Activated CD8-positive, alpha-beta T cell treated with anti-CD3 and anti-CD28 coated beads for 36 hours (primary cell): ENCODE data around the gene TRAPPC4. TPM values are rescaled to one million over a fixed set of nuclear protein-coding genes. Genes with fewer than 3 reads are reported as not detected.

Source experiments
- ATAC-seq: fragments of 200-7000 bp; cut with Tn5 transposase; one replicate; pipeline ENCODE4 v1.10.0; 2021; ENCODE audit warnings: mild to moderate bottlenecking, moderate library complexity
- CTCF ChIA-PET: fragments of 350-600 bp; sonication (Branson Sonifier 250); formaldehyde crosslinking; loops from one replicate; lab custom pipeline; 2021; ENCODE audit warnings: antibody characterized with exemption; lab: Charles Lee
- POLR2A ChIA-PET: fragments of 350-600 bp; sonication (Branson Sonifier 250); formaldehyde crosslinking; loops from one replicate; lab custom pipeline; 2021; ENCODE audit warnings: antibody characterized with exemption; lab: Charles Lee
- DNase-seq: peaks from one replicate; pipeline ENCODE4 v3.0.0-alpha.2; 2020
- H3K27ac Mint-ChIP-seq: one replicate; pipeline ENCODE4 v1.8.0; 2021; ENCODE audit warnings: mild to moderate bottlenecking, mixed read lengths
- H3K27me3 Mint-ChIP-seq: one replicate; pipeline ENCODE4 v1.8.0; 2021; ENCODE audit warnings: mixed read lengths
- H3K36me3 Mint-ChIP-seq: one replicate; pipeline ENCODE4 v1.8.0; 2021; ENCODE audit warnings: low read depth, mixed read lengths
- H3K4me1 Mint-ChIP-seq: one replicate; pipeline ENCODE4 v1.8.0; 2021; ENCODE audit warnings: low read depth, mixed read lengths
- H3K4me3 Mint-ChIP-seq: one replicate; pipeline ENCODE4 v1.8.0; 2021; ENCODE audit warnings: mild to moderate bottlenecking, moderate library complexity, mixed read lengths
- H3K9me3 Mint-ChIP-seq: one replicate; pipeline ENCODE4 v1.8.0; 2021; ENCODE audit warnings: mixed read lengths
- CTCF ChIP-seq: fragments of 200-600 bp; IDR thresholded peaks from one replicate; pipeline ENCODE4 v1.8.0; 2022; ENCODE audit warnings: antibody characterized with exemption, mild to moderate bottlenecking
- intact Hi-C: fragments of 100-400 bp; cut with micrococcal nuclease; formaldehyde crosslinking; loops from one replicate; pipeline ENCODE4 v1.10.0; 2022
- microRNA-seq: library from miRNA; unstranded; fragments of <30 nt; microRNA quantifications from one replicate; pipeline ENCODE4 v1.2.0, GENCODE V29; 2022; ENCODE audit warnings: borderline microRNAs expressed, borderline replicate concordance
- total RNA-seq, 2 experiments: library from RNA; stranded (reverse); gene quantifications; one replicate each; pipeline ENCODE4 v1.2.3, GENCODE V29; 2021

The TRAPPC4 gene
- total RNA-seq, 2 experiments from 2014 or later: 69.5 to 71.4 TPM

- DNase-seq (no peak), ATAC-seq (no peak)
- TF ChIP-seq CTCF: no peak
- POLR2A ChIA-PET: interaction anchor here (0.6 to 1.8 kb wide), 4 partner anchors 10 to 1088 kb away, joined by 3 to 6 read pairs (median 4); partner anchors contain the start of gene HMBS
- H3K36me3 Mint-ChIP-seq: no peaks in the 10 kb centered on the region
- H3K27ac Mint-ChIP-seq: no peak overlapping the region
- intact Hi-C loops: no loop called here
- no peaks in the 10 kb centered on the region for H3K27me3 Mint-ChIP-seq
- no peak overlapping the region for H3K4me3 Mint-ChIP-seq
- peaks cover 22% of the 10 kb centered on the region for H3K4me1 Mint-ChIP-seq
- no peaks in the 10 kb centered on the region for H3K9me3 Mint-ChIP-seq
- CTCF ChIA-PET: interaction anchor here (0.7 to 1.1 kb wide), 2 partner anchors 18 to 135 kb away, joined by 3 read pairs; no protein-coding TSS in a partner anchor
These were observed 42.7 kb downstream of the TRAPPC4 start for GRCh38 chr11:119061256-119061655.

- no peaks in the 10 kb centered on the region for H3K9me3 Mint-ChIP-seq
- DNase-seq (no peak), ATAC-seq (no peak)
- H3K27me3 Mint-ChIP-seq: no peaks in the 10 kb centered on the region
- POLR2A ChIA-PET: no interaction called here
- no peak for TF ChIP-seq CTCF
- H3K36me3 Mint-ChIP-seq: no peaks in the 10 kb centered on the region
- no peak overlapping the region for H3K27ac Mint-ChIP-seq
- peaks cover 28% of the 10 kb centered on the region for H3K4me1 Mint-ChIP-seq
- intact Hi-C loops: no loop called here
- no peak overlapping the region for H3K4me3 Mint-ChIP-seq
- CTCF ChIA-PET: no interaction called here
These were observed 44.2 kb downstream of the TRAPPC4 start for GRCh38 chr11:119062779-119063178.

- peaks cover 34% of the 10 kb centered on the region for H3K4me1 Mint-ChIP-seq
- intact Hi-C loops: no loop called here
- H3K4me3 Mint-ChIP-seq: no peak overlapping the region
- no peaks in the 10 kb centered on the region for H3K27me3 Mint-ChIP-seq
- no peaks in the 10 kb centered on the region for H3K9me3 Mint-ChIP-seq
- DNase-seq: peak; percentile 69
- peak; percentile 60 for TF ChIP-seq CTCF
- peaks cover 5% of the 10 kb centered on the region for H3K36me3 Mint-ChIP-seq
- H3K27ac Mint-ChIP-seq: peak overlapping the region; percentile 14
- ChIA-PET CTCF (interaction anchor here (0.6 to 1.5 kb wide), 6 partner anchors 9 to 219 kb away, joined by 3 to 6 read pairs (median 3); partner anchors contain the start of gene HINFP), POLR2A (interaction anchor here (0.6 to 1.5 kb wide), 5 partner anchors 16 to 647 kb away, joined by 3 to 4 read pairs (median 3); partner anchors contain the start of genes C2CD2L and CENATAC)
- peak; percentile 38 for ATAC-seq
These were observed 46.8 kb downstream of the TRAPPC4 start for GRCh38 chr11:119065369-119065768.

GRCh38 chr11:119067371-119068222, 49.0 kb downstream of the TRAPPC4 start, which contains the start of gene VPS11:
Gene VPS11 (plus strand): TSS chr11:119067818. CDS start chr11:119067824, 6 bp downstream.
- ChIA-PET CTCF (interaction anchor here (0.7 to 2.3 kb wide), 20 partner anchors 11 to 378 kb away, joined by 3 to 16 read pairs (median 4); partner anchors contain the start of genes ABCG4, C2CD2L, CBL and CENATAC), POLR2A (interaction anchor here (0.5 to 2.2 kb wide), 16 partner anchors 8 to 531 kb away, joined by 3 to 23 read pairs (median 5); partner anchors contain the start of genes DPAGT1, HMBS, HYOU1 and TRAPPC4)
- Mint-ChIP-seq H3K27ac (peak within 1 kb of the TSS; percentile 94), H3K36me3 (peaks cover 9% of the 10 kb centered on the region), H3K4me3 (peak within 1 kb of the TSS; percentile 87), H3K27me3 (no peaks in the 10 kb centered on the region), H3K4me1 (peaks cover 34% of the 10 kb centered on the region), H3K9me3 (no peaks in the 10 kb centered on the region)
- peak; percentile 99 for DNase-seq
- intact Hi-C loops: no loop called here
- ATAC-seq: peak; percentile 98
- TF ChIP-seq CTCF: no peak

Small RNA genes within 50 kb of the gene (microRNA-seq; reads per million reads assigned to microRNA genes)
- gene MIR3656: not detected

Other genes starting within 250 kb of the TRAPPC4 start
- 100 to 1,000 TPM; 155 to 158 TPM for gene DDX6, start 227.6 kb upstream of the TRAPPC4 start, total RNA-seq
- gene CXCR5, start 134.9 kb upstream of the TRAPPC4 start, total RNA-seq: under 1 TPM; 0.60 to 0.92 TPM
- 10 to 100 TPM; 35.9 to 38.8 TPM for gene BCL9L, start 92.8 kb upstream of the TRAPPC4 start, total RNA-seq
- gene UPK2, start 62.5 kb upstream of the TRAPPC4 start, total RNA-seq: 1 to 10 TPM; 1.5 to 2.2 TPM
- not detected for gene FOXR1, start 47.0 kb upstream of the TRAPPC4 start, total RNA-seq
- 10 to 100 TPM; 22.0 to 24.1 TPM for gene CENATAC, start 20.6 kb upstream of the TRAPPC4 start, total RNA-seq
- 1,000 to 10,000 TPM; 1,901 to 1,911 TPM for gene RPS25, start 423 bp upstream of the TRAPPC4 start, total RNA-seq
- 10 to 100 TPM; 32.4 to 35.2 TPM for gene SLC37A4, start 12.1 kb downstream of the TRAPPC4 start, total RNA-seq
- 100 to 1,000 TPM in 1 of 2 experiments, 10 to 100 TPM in 1; 92.4 to 101 TPM for gene HYOU1, start 38.4 kb downstream of the TRAPPC4 start, total RNA-seq
- gene VPS11, start 49.1 kb downstream of the TRAPPC4 start, total RNA-seq: 10 to 100 TPM; 17.1 to 17.2 TPM
- gene HMBS, start 66.1 kb downstream of the TRAPPC4 start, total RNA-seq: 10 to 100 TPM; 33.6 to 36.1 TPM
- 10 to 100 TPM; 51.1 to 52.2 TPM for gene DPAGT1, start 83.1 kb downstream of the TRAPPC4 start, total RNA-seq
- gene C2CD2L, start 88.6 kb downstream of the TRAPPC4 start, total RNA-seq: 10 to 100 TPM; 14.2 to 17.7 TPM
- 10 to 100 TPM; 23.9 to 26.5 TPM for gene HINFP, start 102.8 kb downstream of the TRAPPC4 start, total RNA-seq
- gene ABCG4, start 130.3 kb downstream of the TRAPPC4 start, total RNA-seq: not detected
- gene NLRX1, start 150.0 kb downstream of the TRAPPC4 start, total RNA-seq: 10 to 100 TPM; 20.1 to 21.3 TPM
- under 1 TPM; 0.29 to 0.32 TPM for gene NHERF4, start 166.7 kb downstream of the TRAPPC4 start, total RNA-seq
- 10 to 100 TPM; 27.0 to 27.5 TPM for gene CBL, start 187.6 kb downstream of the TRAPPC4 start, total RNA-seq